Iris pigment epithelial cell (primary cell): ENCODE measurements around the gene PHGDH.
A peak's percentile ranks its signal among the peaks of the same experiment; 100 is the strongest.

Experiments used
- DNase-seq: peaks from one replicate; pipeline ENCODE4 v3.0.0-alpha.2; 2011; ENCODE audit warnings: low read depth

PHGDH gene

GRCh38 chr1:119731741-119732430 is 20.2 kb downstream of the PHGDH start:
- no peak for DNase-seq

- peak; percentile 15 for DNase-seq
Observed at GRCh38 chr1:119732465-119733168, 20.9 kb downstream of the PHGDH start.

GRCh38 chr1:119733754-119734153 is 22.0 kb downstream of the PHGDH start:
- no peak for DNase-seq

- no peak for DNase-seq
Observed at GRCh38 chr1:119735217-119735616, 23.5 kb downstream of the PHGDH start.

DNA sequence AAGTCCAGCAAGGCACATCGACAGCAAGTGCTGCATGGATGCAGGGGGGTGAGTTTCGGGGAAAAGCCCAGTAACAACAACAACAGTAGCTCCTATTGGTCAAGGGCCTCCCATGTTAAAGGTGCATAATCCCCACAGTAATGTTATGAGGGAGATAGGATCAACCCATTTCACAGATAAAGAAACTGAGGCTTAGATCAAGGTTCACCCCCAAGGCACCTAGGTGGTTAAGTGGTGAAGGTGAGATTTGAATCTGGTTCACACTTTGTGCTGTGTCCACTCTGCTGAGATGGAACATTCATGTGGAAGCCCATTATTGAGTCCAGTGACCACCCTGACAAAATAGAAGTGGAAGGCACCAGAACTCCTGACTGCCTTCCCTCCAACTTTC is 24.9 kb downstream of the PHGDH start:
- DNase-seq = no peak

GRCh38 chr1:119737040-119737682 is 25.4 kb downstream of the PHGDH start:
- no peak for DNase-seq

- no peak for DNase-seq
Observed at GRCh38 chr1:119738100-119738720, 26.5 kb downstream of the PHGDH start.

GRCh38 chr1:119739150-119739549 is 27.4 kb downstream of the PHGDH start:
- no peak for DNase-seq

DNA sequence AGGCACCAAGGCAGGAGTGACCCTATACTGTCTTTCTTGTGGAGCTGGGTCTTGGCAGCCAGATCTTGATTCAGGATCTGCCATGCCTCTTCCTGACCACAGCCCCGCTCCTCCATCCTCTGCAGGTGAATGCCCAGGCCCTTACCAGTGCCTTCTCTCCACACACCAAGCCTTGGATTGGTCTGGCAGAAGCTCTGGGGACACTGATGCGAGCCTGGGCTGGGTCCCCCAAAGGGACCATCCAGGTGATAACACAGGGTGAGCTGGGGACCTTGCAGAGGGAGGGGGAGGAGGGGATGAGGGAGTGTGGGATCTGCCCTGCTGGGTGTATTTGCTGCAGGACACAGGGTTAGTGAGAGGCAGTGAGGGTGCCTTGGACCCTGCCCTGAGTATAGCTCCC is 28.5 kb downstream of the PHGDH start:
- no peak for DNase-seq

- DNase-seq = no peak
Observed at GRCh38 chr1:119740896-119741780, 29.4 kb downstream of the PHGDH start.

DNA sequence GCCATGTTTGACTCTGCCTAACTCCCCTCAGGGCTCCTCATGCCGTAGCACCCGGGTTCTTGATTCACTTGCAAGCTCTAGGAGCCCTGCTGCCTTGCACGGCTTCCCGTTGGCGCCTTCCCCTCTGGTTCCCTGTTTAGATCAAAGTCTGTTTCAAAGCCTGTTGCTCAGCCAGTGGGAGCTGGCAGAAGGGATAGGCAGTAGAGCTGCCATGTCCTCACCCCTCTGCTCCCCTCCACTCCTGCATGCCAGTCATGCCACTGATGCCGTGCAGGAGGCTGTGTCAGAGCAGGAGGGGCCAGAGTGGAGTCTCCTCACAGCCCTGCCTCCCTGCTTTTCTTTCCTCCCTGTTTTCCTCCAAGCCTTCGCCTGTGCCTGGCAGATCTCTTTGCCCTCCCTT is 30.5 kb downstream of the PHGDH start:
- DNase-seq = peak; percentile 22

DNA sequence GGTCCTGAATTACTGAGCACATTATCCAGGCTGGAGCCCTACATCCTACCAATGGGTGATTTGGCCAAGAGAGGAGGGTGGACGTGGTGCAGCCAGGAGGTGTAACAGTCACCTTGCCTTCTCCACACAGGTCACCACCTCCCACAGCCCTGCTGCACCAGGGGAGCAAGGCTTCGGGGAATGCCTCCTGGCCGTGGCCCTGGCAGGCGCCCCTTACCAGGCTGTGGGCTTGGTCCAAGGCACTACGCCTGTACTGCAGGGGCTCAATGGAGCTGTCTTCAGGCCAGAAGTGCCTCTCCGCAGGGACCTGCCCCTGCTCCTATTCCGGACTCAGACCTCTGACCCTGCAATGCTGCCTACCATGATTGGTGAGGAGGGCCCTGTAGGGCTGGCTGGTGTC is 30.9 kb downstream of the PHGDH start:
- DNase-seq = no peak

DNA sequence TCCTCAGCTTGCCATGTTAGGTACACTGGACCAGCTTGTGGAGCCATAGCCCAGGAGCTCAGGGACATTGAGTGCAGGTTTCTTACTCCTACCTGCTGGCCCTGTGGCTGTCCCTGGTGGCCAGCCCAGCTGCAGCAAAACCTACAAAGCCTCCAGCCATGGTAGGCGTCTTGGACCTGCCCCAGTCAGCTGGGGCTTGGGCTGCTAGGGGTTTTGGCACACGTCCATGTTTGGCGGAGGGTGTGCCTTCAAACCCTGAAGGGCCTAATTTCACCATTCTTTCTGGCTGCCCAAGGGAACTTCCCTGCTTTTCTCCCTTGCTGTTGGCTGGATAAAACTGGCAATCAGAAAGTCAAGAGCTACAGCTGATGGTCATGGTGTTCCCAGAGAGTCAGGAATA is 31.6 kb downstream of the PHGDH start:
- DNase-seq = no peak

GRCh38 chr1:119743776-119744597 is 32.3 kb downstream of the PHGDH start:
- peak; percentile 73 for DNase-seq

DNA sequence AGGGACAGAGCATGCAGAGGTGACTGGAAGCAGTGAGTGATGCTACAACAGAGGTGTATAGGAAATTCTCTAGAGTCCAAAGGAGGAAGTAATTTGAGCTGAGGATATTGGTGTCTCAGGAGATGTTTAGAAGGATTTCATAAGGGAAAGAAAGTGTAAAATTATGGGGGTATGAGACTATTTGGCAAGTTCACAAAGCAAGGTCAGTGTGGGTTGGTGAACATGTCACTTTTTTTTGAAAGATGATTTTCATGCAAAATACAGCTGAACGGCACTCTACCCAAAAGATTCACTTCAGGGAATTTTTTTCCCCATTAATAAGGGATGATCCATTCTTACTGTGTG is 32.8 kb downstream of the PHGDH start:
- DNase-seq = no peak

- DNase-seq = no peak
Observed at GRCh38 chr1:119745034-119745433, 33.3 kb downstream of the PHGDH start.

GRCh38 chr1:119747451-119747850 is 35.7 kb downstream of the PHGDH start:
- peak; percentile 23 for DNase-seq

DNA sequence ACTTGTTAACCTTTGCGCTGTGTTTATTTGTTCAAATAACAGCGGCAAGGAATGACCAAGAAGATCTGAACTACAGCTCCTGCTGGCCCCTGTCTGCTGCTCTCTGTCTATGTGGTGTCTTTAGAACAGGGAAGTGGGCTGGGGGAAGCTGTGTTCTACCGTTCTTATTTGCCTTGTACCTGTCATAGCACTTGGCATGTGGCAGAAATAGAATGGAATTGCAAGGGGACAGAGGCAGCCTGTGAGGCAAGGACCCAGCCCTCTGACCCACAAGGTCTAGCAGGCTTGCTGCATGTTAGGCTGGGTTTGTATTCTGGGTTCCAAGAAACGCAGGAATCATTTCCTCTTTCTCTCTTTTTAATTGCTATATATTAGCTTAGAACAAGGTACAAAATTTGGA is 36.3 kb downstream of the PHGDH start:
- DNase-seq = no peak

- no peak for DNase-seq
Observed at GRCh38 chr1:119752592-119752991, 40.9 kb downstream of the PHGDH start.

GRCh38 chr1:119758584-119758983 is 46.9 kb downstream of the PHGDH start:
- no peak for DNase-seq

- DNase-seq = no peak
Observed at GRCh38 chr1:119762409-119762808, 50.7 kb downstream of the PHGDH start.
